Activated naive CD8-positive, alpha-beta T cell treated with anti-CD3 and anti-CD28 coated beads for 36 hours (primary cell): ENCODE results near the gene DLGAP1. TPM values are rescaled to one million over a fixed set of nuclear protein-coding genes. Genes with fewer than 3 reads are reported as not detected.

Source experiments
- DNase-seq: peaks from one replicate; pipeline ENCODE4 v3.0.0; 2021
- H3K27ac Mint-ChIP-seq: one replicate; pipeline ENCODE4 v1.8.0; 2022; ENCODE audit warnings: mild to moderate bottlenecking, moderate library complexity, mixed read lengths
- H3K27me3 Mint-ChIP-seq: one replicate; pipeline ENCODE4 v1.8.0; 2022; ENCODE audit warnings: mild to moderate bottlenecking, mixed read lengths
- H3K36me3 Mint-ChIP-seq: one replicate; pipeline ENCODE4 v1.8.0; 2021; ENCODE audit warnings: mild to moderate bottlenecking, mixed read lengths
- H3K4me1 Mint-ChIP-seq: one replicate; pipeline ENCODE4 v1.8.0; 2021; ENCODE audit warnings: mixed read lengths
- H3K4me3 Mint-ChIP-seq: one replicate; pipeline ENCODE4 v1.8.0; 2022; ENCODE audit warnings: mild to moderate bottlenecking, moderate library complexity, mixed read lengths
- H3K9me3 Mint-ChIP-seq: one replicate; pipeline ENCODE4 v1.8.0; 2022; ENCODE audit warnings: mixed read lengths
- total RNA-seq, 2 experiments: library from RNA; stranded (reverse); gene quantifications; one replicate each; pipeline ENCODE4 v1.2.3, GENCODE V29; 2021

DLGAP1 gene
- total RNA-seq, 2 experiments from 2014 or later = not detected

DNA sequence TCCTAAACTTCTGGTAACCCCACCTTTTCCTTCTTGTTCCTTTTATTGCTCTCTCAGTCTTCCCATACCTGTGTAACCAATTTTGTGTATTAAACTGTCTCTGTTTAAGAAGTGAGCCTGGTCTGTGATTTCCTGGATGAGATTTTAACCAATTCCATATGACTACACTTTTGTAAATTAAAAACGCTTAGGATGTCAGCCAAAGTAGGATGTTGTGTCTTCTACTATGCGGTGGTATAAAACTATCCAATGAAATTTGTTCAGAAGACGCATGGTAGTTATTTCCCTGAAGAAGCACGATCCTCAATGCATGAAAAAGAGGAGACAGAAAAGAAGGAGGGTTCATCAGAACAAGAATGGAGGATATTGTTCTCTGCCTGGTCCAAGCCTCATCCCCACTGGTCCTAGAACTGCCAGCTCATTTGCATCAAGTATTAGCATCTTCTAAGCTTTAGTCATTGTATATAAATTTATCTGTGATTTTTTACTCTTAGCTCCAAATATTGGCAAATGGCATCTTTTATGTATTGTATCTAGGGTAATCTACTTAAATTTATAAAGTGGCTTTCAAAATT lies 877.7 kb downstream of the DLGAP1 start:
- H3K4me3 Mint-ChIP-seq = no peak overlapping the region
- no peaks in the 10 kb centered on the region for H3K36me3 Mint-ChIP-seq
- no peak for DNase-seq
- H3K27me3 Mint-ChIP-seq = no peaks in the 10 kb centered on the region
- H3K27ac Mint-ChIP-seq = no peak overlapping the region
- peaks cover 2% of the 10 kb centered on the region for H3K4me1 Mint-ChIP-seq
- no peaks in the 10 kb centered on the region for H3K9me3 Mint-ChIP-seq

DNA sequence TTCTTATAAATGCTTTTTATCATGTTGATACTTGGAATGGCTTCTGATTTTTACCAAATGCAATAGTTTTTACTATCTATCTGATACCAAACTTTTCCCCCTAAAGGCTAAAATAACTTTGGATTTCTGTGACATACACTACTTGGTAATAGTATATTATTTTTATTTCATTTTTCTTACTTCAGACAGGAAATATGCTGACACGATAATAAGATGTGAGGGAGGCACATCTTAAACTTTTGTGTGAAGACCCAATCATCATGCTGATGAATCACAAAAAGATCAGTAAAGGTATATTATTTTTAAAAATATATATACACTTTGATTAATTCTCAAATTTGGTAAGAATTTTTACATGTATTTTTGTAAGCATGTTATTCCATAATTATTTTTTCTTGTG lies 882.3 kb downstream of the DLGAP1 start:
- Mint-ChIP-seq H3K36me3 (no peaks in the 10 kb centered on the region), H3K9me3 (no peaks in the 10 kb centered on the region), H3K27me3 (no peaks in the 10 kb centered on the region), H3K4me1 (no peaks in the 10 kb centered on the region), H3K27ac (no peak overlapping the region), H3K4me3 (no peak overlapping the region)
- DNase-seq = no peak

- H3K4me3 Mint-ChIP-seq = no peak overlapping the region
- no peak for DNase-seq
- no peaks in the 10 kb centered on the region for H3K27me3 Mint-ChIP-seq
- no peak overlapping the region for H3K27ac Mint-ChIP-seq
- H3K36me3 Mint-ChIP-seq = no peaks in the 10 kb centered on the region
- peaks cover 4% of the 10 kb centered on the region for H3K9me3 Mint-ChIP-seq
- H3K4me1 Mint-ChIP-seq = no peaks in the 10 kb centered on the region
Observed at GRCh38 chr18:3566851-3567250, 888.3 kb downstream of the DLGAP1 start.

GRCh38 chr18:3560755-3561154 lies 894.4 kb downstream of the DLGAP1 start:
- Mint-ChIP-seq H3K4me3 (no peak overlapping the region), H3K36me3 (no peaks in the 10 kb centered on the region), H3K27ac (no peak overlapping the region), H3K27me3 (peaks cover 3% of the 10 kb centered on the region), H3K4me1 (peaks cover 2% of the 10 kb centered on the region), H3K9me3 (peaks cover 4% of the 10 kb centered on the region)
- DNase-seq = no peak

DNA sequence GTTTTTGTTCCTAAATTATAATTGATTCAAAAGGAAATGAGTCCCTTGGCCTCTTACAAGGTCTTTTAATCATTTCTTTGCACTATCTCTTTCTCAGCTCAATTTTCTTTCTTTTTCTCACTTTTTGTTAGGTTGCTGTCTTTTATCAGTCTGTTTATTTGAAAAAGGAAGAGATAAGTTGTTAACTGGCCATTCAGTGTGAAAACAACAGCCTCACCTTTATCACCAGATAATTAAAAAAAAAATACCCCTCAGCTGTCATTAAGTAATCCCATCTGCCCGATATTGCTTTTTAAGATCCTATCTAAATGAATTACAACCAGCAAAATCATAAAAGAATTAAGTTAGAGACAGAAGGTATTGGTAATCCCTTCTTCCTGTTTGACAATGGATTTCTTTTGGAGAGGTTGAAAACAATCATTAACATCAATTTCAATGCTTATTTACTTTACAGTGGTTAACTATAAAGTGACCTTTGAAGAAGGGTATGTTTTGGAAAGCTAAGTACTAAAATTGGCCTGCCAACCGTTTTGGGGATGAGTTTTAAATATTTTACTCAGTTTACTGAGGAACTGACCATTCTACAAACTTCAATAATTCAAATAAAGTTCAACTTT lies 900.2 kb downstream of the DLGAP1 start:
- H3K27me3 Mint-ChIP-seq = peaks cover 3% of the 10 kb centered on the region
- no peaks in the 10 kb centered on the region for H3K9me3 Mint-ChIP-seq
- H3K27ac Mint-ChIP-seq = no peak overlapping the region
- no peak for DNase-seq
- H3K36me3 Mint-ChIP-seq = no peaks in the 10 kb centered on the region
- no peaks in the 10 kb centered on the region for H3K4me1 Mint-ChIP-seq
- H3K4me3 Mint-ChIP-seq = no peak overlapping the region

- H3K27ac Mint-ChIP-seq = no peak overlapping the region
- peaks cover 3% of the 10 kb centered on the region for H3K27me3 Mint-ChIP-seq
- no peak overlapping the region for H3K4me3 Mint-ChIP-seq
- no peak for DNase-seq
- H3K36me3 Mint-ChIP-seq = no peaks in the 10 kb centered on the region
- no peaks in the 10 kb centered on the region for H3K4me1 Mint-ChIP-seq
- no peaks in the 10 kb centered on the region for H3K9me3 Mint-ChIP-seq
Observed at GRCh38 chr18:3554091-3554601, 901.0 kb downstream of the DLGAP1 start.

GRCh38 chr18:3552305-3552704 lies 902.8 kb downstream of the DLGAP1 start:
- Mint-ChIP-seq H3K27me3 (no peaks in the 10 kb centered on the region), H3K4me1 (no peaks in the 10 kb centered on the region), H3K4me3 (no peak overlapping the region), H3K36me3 (no peaks in the 10 kb centered on the region), H3K9me3 (no peaks in the 10 kb centered on the region), H3K27ac (no peak overlapping the region)
- no peak for DNase-seq

DNA sequence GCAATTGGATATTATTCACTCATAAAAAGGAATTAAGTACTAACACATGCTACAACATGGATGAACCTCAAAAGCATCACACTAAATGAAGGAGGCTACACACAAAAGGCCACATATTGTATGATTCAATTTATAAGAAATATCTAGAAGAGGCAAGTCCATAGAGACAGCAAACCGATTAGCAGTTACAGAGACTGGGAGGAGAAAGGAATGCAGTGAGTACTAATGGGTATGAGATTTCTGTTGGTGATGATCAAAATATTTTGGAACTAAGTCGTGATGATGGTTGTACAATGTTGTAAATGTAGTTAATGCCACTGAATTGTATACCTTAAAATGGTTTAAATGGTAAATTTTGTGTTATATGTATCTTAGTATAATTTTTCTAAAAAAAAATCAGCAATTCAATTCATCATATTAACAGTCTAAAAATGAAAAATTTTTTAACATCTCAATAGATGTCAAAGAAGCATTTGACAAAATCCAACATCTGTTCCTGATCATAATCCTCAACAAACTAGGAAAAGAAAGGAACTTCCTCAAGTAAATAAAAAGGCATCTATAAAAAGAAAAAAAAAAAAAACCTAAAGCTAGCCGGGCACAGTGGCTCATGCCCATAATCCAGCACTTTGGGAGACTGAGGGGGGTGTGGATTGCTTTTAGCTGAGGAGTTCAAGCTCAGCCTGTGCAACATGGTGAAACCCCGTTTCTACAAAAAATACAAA lies 907.1 kb downstream of the DLGAP1 start:
- Mint-ChIP-seq H3K36me3 (no peaks in the 10 kb centered on the region), H3K4me3 (no peak overlapping the region), H3K27ac (no peak overlapping the region), H3K27me3 (no peaks in the 10 kb centered on the region), H3K4me1 (no peaks in the 10 kb centered on the region), H3K9me3 (no peaks in the 10 kb centered on the region)
- DNase-seq = no peak

GRCh38 chr18:3546106-3546505 lies 909.0 kb downstream of the DLGAP1 start:
- no peak overlapping the region for H3K4me3 Mint-ChIP-seq
- H3K4me1 Mint-ChIP-seq = peaks cover 13% of the 10 kb centered on the region
- H3K36me3 Mint-ChIP-seq = no peaks in the 10 kb centered on the region
- no peaks in the 10 kb centered on the region for H3K27me3 Mint-ChIP-seq
- no peaks in the 10 kb centered on the region for H3K9me3 Mint-ChIP-seq
- H3K27ac Mint-ChIP-seq = no peak overlapping the region
- DNase-seq = no peak

DNA sequence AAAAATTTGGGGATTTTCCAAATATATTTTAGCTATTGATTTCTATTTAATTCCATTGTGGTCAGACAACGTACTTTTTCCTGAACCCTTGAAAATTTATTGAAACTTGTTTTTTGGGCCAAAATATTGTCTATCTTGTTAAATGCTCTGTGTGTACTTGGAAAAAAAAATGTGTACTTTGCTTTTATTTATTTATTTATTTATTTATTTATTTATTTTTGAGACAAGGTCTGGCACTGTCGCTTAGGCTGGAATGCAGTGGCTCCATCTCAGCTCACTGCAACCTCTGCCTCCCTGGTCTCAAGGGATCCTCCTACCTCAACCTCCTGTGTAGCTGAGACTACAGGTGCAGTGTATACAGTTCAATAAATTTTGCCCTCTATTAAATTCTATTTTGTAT lies 910.6 kb downstream of the DLGAP1 start:
- H3K36me3 Mint-ChIP-seq = no peaks in the 10 kb centered on the region
- no peak overlapping the region for H3K27ac Mint-ChIP-seq
- peaks cover 16% of the 10 kb centered on the region for H3K4me1 Mint-ChIP-seq
- no peak for DNase-seq
- no peaks in the 10 kb centered on the region for H3K9me3 Mint-ChIP-seq
- no peak overlapping the region for H3K4me3 Mint-ChIP-seq
- no peaks in the 10 kb centered on the region for H3K27me3 Mint-ChIP-seq

DNA sequence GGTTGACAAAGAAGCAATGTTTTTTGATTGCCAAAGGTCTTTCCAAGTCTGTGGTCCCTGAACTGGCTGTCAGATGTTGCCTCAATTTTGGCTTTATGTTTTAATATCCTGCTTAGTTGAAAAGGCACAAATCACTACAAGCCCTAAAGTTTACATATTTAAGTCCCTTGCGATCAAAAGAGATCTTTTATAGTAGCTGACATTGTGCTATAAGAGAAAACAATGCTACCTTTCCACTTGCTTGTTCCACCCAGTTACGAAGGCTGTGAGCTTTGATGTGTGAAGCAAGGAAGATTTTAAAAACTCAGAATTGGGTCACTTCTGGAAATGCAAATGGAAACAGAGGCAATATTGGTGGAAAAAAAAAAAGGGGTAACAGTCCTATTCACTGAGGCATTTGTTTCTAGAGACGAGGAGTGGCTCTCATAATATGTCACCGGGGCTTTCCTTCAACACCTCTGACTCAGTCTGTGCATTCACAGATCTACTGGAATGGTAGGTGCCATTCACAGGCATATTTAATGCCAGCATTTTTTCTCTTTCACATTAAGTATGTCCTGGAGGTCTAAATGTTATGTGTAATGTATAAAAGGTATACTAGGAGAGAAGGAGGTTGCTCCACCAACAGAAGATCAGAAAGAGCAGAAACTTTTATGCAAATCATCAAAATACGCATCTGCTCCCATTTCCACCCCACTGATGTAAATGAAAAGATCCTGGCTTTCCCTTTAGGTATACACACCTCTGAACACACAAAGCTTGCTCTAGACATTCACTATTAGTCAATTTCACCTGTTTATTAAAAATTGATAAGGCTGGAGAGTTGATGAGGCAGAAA lies 913.3 kb downstream of the DLGAP1 start:
- H3K36me3 Mint-ChIP-seq = no peaks in the 10 kb centered on the region
- H3K27me3 Mint-ChIP-seq = peaks cover 4% of the 10 kb centered on the region
- H3K4me3 Mint-ChIP-seq = no peak overlapping the region
- peaks cover 18% of the 10 kb centered on the region for H3K4me1 Mint-ChIP-seq
- DNase-seq = peak; percentile 13
- no peak overlapping the region for H3K27ac Mint-ChIP-seq
- H3K9me3 Mint-ChIP-seq = no peaks in the 10 kb centered on the region

- no peak for DNase-seq
- Mint-ChIP-seq H3K4me1 (peaks cover 18% of the 10 kb centered on the region), H3K27me3 (peaks cover 4% of the 10 kb centered on the region), H3K4me3 (no peak overlapping the region), H3K9me3 (no peaks in the 10 kb centered on the region), H3K36me3 (no peaks in the 10 kb centered on the region), H3K27ac (no peak overlapping the region)
Observed at GRCh38 chr18:3540805-3541548, 914.1 kb downstream of the DLGAP1 start.

DNA sequence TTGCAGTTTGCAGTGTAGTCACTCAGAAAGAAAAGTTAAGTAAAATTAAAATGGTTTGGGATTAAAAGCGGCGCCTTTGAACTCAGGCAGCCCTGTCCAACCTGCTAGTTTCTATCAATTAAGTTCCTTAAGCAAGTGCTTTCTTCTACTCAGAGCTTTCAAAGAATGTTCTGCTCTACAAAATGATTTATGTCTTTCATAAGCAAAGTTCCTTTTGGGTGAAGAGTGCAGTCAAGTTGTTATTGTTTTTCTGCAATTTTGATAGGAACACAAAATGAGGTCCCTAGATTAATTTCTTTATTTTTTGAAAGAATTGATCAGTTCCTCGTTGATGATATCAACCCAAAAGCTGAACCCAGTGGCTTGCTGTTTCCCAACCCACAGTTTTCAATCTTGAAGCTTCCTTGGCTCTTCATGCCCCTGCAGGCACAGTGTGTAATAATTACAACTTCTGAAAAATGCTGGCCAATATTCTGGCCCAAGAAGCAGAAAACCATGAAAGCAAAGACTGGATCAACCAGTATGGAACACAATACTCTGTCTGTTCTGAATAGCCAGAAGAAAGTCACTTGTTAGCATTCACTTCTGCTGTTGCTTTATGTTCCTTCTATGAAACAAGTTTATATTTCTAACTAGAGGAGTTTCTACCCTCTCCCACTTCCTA lies 916.0 kb downstream of the DLGAP1 start:
- H3K4me1 Mint-ChIP-seq = peaks cover 18% of the 10 kb centered on the region
- no peaks in the 10 kb centered on the region for H3K9me3 Mint-ChIP-seq
- peaks cover 4% of the 10 kb centered on the region for H3K27me3 Mint-ChIP-seq
- H3K36me3 Mint-ChIP-seq = no peaks in the 10 kb centered on the region
- no peak overlapping the region for H3K4me3 Mint-ChIP-seq
- H3K27ac Mint-ChIP-seq = no peak overlapping the region
- no peak for DNase-seq

DNA sequence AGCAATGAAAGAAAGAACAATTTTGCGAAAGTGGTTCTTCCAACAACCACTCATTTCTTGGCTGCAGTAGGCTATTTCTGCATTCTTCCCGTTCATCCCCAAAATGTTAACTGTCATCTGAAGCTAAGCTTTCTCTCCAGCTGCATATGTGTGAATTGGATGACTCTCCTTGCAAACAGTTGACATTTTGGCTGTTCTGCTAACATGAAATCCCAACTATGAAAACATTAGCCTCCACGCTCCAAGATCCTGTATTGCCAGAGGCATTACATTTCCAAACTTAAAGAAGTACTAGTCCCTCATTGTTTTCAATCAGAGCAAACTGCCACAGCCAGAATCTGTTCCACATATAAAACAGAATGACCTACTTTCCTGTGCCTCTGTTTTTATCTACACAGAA lies 916.7 kb downstream of the DLGAP1 start:
- no peaks in the 10 kb centered on the region for H3K36me3 Mint-ChIP-seq
- H3K27ac Mint-ChIP-seq = no peak overlapping the region
- H3K27me3 Mint-ChIP-seq = peaks cover 4% of the 10 kb centered on the region
- H3K9me3 Mint-ChIP-seq = no peaks in the 10 kb centered on the region
- H3K4me1 Mint-ChIP-seq = peaks cover 18% of the 10 kb centered on the region
- H3K4me3 Mint-ChIP-seq = no peak overlapping the region
- no peak for DNase-seq
